Ovary (tissue), 9 donors: ENCODE results near the gene ITPKC. TPM values are rescaled to one million over a fixed set of nuclear protein-coding genes. Genes with fewer than 3 reads are reported as not detected.
"Not testable (repeated sequence)": the region's sequence is repeated elsewhere in the genome, so short reads cannot be mapped to it uniquely, and the experiment has no call there.

ENCODE experiments used
- DNase-seq, 5 donors: peaks; one replicate each; pipeline ENCODE4 v3.0.0-alpha.2; 2019 to 2020
- H3K27ac ChIP-seq, 2 donors: fragments of 200-600 bp; one replicate each; pipeline versions ENCODE4 v1.5.1 to v1.8.0; 2019 to 2022
- H3K27me3 ChIP-seq: fragments of 200-600 bp; one replicate; pipeline ENCODE4 v1.8.0; 2022
- H3K36me3 ChIP-seq: fragments of 200-600 bp; sonication (generic); one replicate; pipeline ENCODE4 v1.5.1; 2019
- H3K4me1 ChIP-seq: one replicate; pipeline ENCODE4 v1.8.1; 2013; ENCODE audit warnings: mild to moderate bottlenecking, moderate library complexity; ENCODE audit not compliant: insufficient read depth
- H3K4me3 ChIP-seq: fragments of 200-600 bp; sonication (generic); one replicate; pipeline ENCODE4 v1.5.1; 2017
- H3K9me3 ChIP-seq, 2 donors: fragments of 200-600 bp in 1 of 2; sonication (generic) in 1 of 2; one replicate each; pipeline versions ENCODE4 v1.5.1 to v1.8.1; 2013 to 2019; ENCODE audit warnings: mild to moderate bottlenecking in 1 of 2, moderate library complexity in 1 of 2
- EP300 ChIP-seq: sonication (generic); formaldehyde crosslinking; IDR thresholded peaks from one replicate; pipeline ENCODE4 v1.6.1; 2017; ENCODE audit warnings: antibody characterized with exemption
- POLR2A ChIP-seq: fragments of 450-650 bp; IDR thresholded peaks from one replicate; pipeline ENCODE4 v1.6.1; 2017; ENCODE audit warnings: antibody characterized with exemption, mild to moderate bottlenecking, moderate library complexity
- WGBS, 3 donors: extraction: QIAGEN DNeasy Blood & Tissue Kit in 1 of 3; methylation state at CpG; one replicate each; pipeline versions ENCODE4 v1.1.5 to v1.1.7; 2013 to 2017; 5-methylcytosine and 5-hydroxymethylcytosine counted together
- intact Hi-C, 4 donors: fragments of 100-400 bp; cut with DNase I; formaldehyde crosslinking; loops; one replicate each; pipeline versions ENCODE4 v1.11.0 to v1.15.1; 2022 to 2023
- polyA plus RNA-seq, 2 donors: library from polyadenylated mRNA; stranded (reverse); fragments of 200-250 nt in 1 of 2; fragments of 350-450 nt in 1 of 2; fragmentation: Illumina TruSeq in 1 of 2; extraction: RNeasy Lipid Tissue Mini Kit (QIAGEN cat#74804) in 1 of 2; gene quantifications; one replicate each; pipeline ENCODE4 v1.2.3, GENCODE V29; 2013 to 2014
- total RNA-seq, 7 donors: library from RNA; depleted of rRNA in 2 of 7; stranded (reverse); fragments of >200 nt in 2 of 7; fragmentation: NEBNext Ultra II Directional in 3 of 7; extraction: Animal tissue kit (Norgen Biotek cat#: 25700) in 3 of 7; gene quantifications; one replicate each; pipeline versions ENCODE4 v1.1.0 to v1.2.4, GENCODE V29; 2016 to 2023
- TF ChIP-seq, protein P1 (sequence below), 3 donors: fragments of 450-650 bp in 2 of 3; fragments of 200-600 bp in 1 of 3; IDR thresholded peaks; one replicate each; pipeline versions ENCODE4 v1.5.1 to v1.8.0; 2016 to 2022; ENCODE audit warnings: antibody characterized with exemption in 3 of 3, mild to moderate bottlenecking in 1 of 3
- donor health status: DM: no; HTN: no; CAD: no; lungs with moderate emphysema.
- donor health status: DM: no; HTN: no; CAD: no.
- donor health status: Bipolar disorder and iron deficiency.
- donor health status: DM: yes; HTN: yes; CAD: no.
- donor health status: DM: no; HTN: no; CAD: no.
- donor health status: DM: yes; HTN: yes; CAD: no.

Gene ITPKC
- total and polyA plus RNA-seq, 9 donors, result 6.5 to 117 (median 19.1) TPM

DNA sequence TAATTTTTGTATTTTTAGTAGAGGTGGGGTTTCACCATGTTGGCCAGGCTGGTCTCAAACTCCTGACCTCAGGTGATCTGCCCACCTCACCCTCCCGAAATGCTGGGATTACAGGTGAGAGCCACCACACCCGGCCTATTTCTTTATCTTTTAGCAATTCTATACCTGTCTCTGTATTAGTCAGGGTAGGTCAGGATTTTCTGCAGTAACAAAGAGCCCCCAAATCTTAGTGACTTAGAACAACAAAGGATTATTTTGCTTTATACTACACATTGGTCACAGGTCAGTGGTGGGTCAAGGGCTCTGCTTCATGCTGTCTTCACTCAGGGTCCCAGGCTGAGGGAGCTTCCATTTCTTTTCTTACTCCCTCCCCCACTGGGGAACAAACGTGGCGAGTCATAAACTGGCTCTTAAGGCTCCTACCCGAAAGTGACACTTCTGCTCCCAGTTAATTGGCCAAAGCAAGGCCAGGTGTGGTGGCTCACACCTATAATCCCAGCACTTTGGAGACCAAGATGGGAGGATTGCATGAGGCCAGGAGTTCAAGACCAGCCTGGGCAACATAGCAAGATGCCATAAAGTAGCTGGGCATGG is 6.8 kb downstream of the ITPKC start:
- Histone ChIP-seq H3K27ac (no peak overlapping the region), H3K27me3 (no peaks in the 10 kb centered on the region), H3K4me3 (no peak overlapping the region), H3K4me1 (peaks cover 9% of the 10 kb centered on the region), H3K9me3 (no peaks in the 10 kb centered on the region), H3K36me3 (no peaks in the 10 kb centered on the region)
- intact Hi-C loops, result no loop called here
- TF ChIP-seq EP300 (no peak), POLR2A (no peak)
- TF ChIP-seq, protein P1, sequence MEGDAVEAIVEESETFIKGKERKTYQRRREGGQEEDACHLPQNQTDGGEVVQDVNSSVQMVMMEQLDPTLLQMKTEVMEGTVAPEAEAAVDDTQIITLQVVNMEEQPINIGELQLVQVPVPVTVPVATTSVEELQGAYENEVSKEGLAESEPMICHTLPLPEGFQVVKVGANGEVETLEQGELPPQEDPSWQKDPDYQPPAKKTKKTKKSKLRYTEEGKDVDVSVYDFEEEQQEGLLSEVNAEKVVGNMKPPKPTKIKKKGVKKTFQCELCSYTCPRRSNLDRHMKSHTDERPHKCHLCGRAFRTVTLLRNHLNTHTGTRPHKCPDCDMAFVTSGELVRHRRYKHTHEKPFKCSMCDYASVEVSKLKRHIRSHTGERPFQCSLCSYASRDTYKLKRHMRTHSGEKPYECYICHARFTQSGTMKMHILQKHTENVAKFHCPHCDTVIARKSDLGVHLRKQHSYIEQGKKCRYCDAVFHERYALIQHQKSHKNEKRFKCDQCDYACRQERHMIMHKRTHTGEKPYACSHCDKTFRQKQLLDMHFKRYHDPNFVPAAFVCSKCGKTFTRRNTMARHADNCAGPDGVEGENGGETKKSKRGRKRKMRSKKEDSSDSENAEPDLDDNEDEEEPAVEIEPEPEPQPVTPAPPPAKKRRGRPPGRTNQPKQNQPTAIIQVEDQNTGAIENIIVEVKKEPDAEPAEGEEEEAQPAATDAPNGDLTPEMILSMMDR (IDR thresholded peaks at IDR 0.05), result no peak
- 92 to 94% (median 93%) methylated on average over 5 of the region's 5 CpGs for WGBS, 3 donors
- DNase-seq, result no peak

DNA sequence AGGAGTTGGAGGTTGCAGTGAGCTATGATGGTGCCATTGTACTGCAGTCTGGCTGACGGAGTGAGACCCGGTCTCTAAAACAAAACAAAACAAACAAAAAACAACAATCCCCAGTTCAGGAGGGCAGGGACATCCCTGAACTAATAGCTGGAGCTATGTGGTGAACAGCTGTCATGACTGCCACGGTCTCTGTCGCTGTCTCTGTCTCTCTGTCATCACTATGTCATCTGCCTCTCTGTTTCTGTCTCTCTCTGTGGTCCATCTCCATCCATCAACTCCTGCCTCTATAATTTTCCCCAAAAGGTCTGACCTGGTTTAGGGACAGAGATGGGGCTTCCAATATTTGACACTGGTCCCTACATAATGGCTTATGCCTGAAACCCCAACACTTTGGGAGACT is 7.4 kb downstream of the ITPKC start:
- Histone ChIP-seq H3K4me3 (no peak overlapping the region), H3K27ac (no peak overlapping the region), H3K4me1 (peaks cover 6% of the 10 kb centered on the region), H3K27me3 (no peaks in the 10 kb centered on the region), H3K9me3 (no peaks in the 10 kb centered on the region), H3K36me3 (no peaks in the 10 kb centered on the region)
- intact Hi-C loops, result no loop called here
- TF ChIP-seq POLR2A (no peak), EP300 (no peak)
- TF ChIP-seq, protein P1 (IDR thresholded peaks at IDR 0.05), result no peak
- no peak for DNase-seq
- 91 to 92% (median 91%) methylated on average over 4 of the region's 4 CpGs for WGBS, 3 donors

DNA sequence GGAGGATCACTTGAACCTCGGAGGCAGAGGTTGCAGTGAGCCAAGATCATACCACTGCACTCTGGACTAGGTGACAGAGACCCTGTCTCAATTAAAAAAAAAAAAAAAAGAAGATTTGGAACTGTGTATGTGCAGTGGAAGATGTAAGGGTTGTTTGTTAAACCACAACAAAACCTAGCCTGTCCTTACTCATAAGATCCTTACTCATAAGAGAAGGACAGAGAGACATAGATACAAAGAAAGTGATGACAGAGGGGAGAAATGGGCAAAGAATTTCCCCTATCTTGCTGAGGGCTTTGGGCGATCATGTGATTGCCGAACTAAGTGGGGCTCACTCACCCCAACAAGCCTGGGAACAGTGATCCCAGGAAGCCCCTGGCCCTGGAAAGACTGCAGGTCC is 7.9 kb downstream of the ITPKC start:
- TF ChIP-seq EP300 (no peak), POLR2A (no peak)
- TF ChIP-seq, protein P1 (IDR thresholded peaks at IDR 0.05), result no peak
- WGBS, 3 donors, result 93 to 95% (median 94%) methylated on average over 3 of the region's 3 CpGs
- intact Hi-C loops, result no loop called here
- Histone ChIP-seq H3K9me3 (no peaks in the 10 kb centered on the region), H3K36me3 (no peaks in the 10 kb centered on the region), H3K27ac (no peak overlapping the region), H3K4me1 (peaks cover 3% of the 10 kb centered on the region), H3K4me3 (no peak overlapping the region), H3K27me3 (no peaks in the 10 kb centered on the region)
- no peak for DNase-seq

DNA sequence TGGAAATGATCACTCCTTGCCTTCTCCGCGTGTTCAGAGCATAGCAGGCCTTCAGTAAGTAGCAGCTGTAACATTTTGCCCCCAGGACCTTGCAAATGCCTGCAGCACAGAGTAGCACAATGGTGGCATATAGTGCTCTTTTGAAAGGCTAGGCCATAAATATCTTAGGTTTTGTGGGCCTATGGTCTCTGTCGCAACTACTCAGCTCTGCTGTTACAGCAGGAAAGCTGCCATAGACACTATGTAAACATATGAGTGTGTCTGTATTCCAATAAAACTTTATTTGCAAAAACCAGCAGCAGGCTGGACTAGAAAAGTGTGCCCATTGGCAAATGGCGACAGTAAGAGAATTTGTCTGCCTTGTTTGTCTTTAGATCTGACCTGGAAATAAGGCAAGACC is 9.4 kb downstream of the ITPKC start:
- no peak for DNase-seq
- Histone ChIP-seq H3K4me1 (no peaks in the 10 kb centered on the region), H3K36me3 (no peaks in the 10 kb centered on the region), H3K9me3 (no peaks in the 10 kb centered on the region), H3K4me3 (no peak overlapping the region), H3K27ac (no peak overlapping the region), H3K27me3 (no peaks in the 10 kb centered on the region)
- TF ChIP-seq EP300 (no peak), POLR2A (no peak)
- TF ChIP-seq, protein P1 (IDR thresholded peaks at IDR 0.05), result no peak
- 96 to 98% (median 98%) methylated on average over 4 of the region's 4 CpGs for WGBS, 3 donors
- intact Hi-C loops, result no loop called here

DNA sequence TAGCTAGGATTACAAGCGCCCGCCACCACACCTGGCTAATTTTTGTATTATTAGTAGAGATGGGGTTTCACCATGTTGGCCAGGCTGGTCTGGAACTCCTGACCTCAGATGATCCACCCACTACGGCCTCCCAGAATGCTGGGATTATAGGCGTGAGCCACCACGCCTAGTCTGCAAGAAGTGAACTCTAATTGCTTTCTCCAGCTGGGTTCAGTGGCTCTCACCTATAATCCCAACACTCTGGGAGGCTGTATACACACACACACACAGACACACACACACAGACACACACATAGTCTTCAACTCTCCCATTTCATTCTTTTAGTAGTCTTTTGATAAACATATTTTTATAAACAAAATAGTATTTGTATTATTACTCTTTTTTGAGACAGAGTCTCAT is 13.2 kb downstream of the ITPKC start:
- DNase-seq, H3K9me3 ChIP-seq, H3K27me3 ChIP-seq, H3K4me1 ChIP-seq, H3K4me3 ChIP-seq, H3K27ac ChIP-seq, intact Hi-C loops, H3K36me3 ChIP-seq: not testable (repeated sequence)
- WGBS, 3 donors, result 92 to 99% (median 93%) methylated on average over 5 of the region's 5 CpGs

DNA sequence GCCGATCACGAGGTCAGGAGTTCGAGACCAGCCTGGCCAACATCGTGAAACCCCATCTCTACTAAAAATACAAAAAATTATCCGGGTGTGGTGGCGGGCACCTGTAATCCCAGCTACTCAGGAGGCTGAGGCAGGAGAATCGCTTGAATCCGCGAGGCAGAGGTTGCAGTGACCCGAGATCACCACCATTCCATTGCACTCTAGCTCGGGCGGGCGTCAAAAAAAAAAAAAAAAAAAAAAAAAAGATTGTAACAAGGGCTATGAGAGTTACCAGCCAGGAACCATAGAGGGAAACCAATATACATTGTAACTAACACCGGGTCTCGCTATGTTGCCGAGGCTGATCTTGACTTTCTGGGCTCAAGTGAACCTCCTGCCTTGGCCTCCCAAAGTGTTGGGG is 15.4 kb downstream of the ITPKC start:
- 92 to 95% (median 94%) methylated on average over 16 of the region's 16 CpGs for WGBS, 3 donors
- H3K27ac ChIP-seq, DNase-seq, H3K4me1 ChIP-seq, intact Hi-C loops, H3K9me3 ChIP-seq, H3K36me3 ChIP-seq, H3K27me3 ChIP-seq, H3K4me3 ChIP-seq: not testable (repeated sequence)
